GM21723 (cell line): Measurements from ENCODE around the gene GALNTL6.

Source experiments
- ATAC-seq: cut with Tn5 transposase; IDR thresholded peaks from one replicate; pipeline ENCODE4 v1.9.1; 2021; ENCODE audit warnings: mild to moderate bottlenecking, moderate library complexity; ENCODE audit not compliant: unreplicated experiment

GALNTL6 gene

GRCh38 chr4:171812665-171813525, at the start of gene GALNTL6:
Gene GALNTL6, plus strand, starts transcription at chr4:171813404.
- peak; percentile 63 for ATAC-seq

DNA sequence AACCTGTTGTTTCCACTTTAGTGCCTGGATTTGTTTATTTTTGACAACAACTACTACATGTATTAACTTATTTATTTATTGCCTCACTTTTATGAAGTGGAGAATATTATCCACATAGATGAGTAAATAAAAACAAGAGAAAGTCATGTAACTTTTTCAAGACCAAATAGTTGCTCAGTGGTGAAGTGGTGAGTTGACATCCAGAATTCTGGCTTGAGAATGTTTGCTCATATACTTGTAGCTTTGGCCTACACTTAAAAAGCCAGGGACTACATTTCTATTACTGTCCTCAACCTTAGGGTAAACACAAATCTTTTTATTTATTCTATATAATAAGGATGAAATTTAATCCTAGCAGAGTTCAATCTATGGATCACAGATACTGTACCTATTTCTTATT, 47.7 kb upstream of the GALNTL6 start:
- no peak for ATAC-seq

- ATAC-seq, result no peak
Observed at GRCh38 chr4:171774642-171775190, 38.5 kb upstream of the GALNTL6 start.

DNA sequence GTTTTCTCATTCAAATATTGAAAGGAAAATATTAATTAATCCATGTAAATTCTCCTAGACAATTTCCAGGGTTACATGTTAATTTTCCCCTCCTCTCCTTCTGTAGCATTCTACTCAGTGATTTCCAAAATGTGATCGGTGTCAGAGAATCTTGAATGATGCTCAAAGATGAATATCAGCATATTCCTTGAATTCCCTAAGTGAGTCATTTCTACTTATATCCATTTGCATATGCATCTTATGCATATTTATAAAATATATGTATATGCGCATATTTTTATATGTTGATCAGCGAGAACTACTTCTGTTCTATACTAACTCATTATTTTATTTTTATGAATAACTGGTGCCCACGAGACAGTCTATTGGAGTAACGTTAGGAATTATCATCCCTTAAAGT, 33.9 kb upstream of the GALNTL6 start:
- no peak for ATAC-seq

- no peak for ATAC-seq
Observed at GRCh38 chr4:171785388-171785787, 27.8 kb upstream of the GALNTL6 start.

DNA sequence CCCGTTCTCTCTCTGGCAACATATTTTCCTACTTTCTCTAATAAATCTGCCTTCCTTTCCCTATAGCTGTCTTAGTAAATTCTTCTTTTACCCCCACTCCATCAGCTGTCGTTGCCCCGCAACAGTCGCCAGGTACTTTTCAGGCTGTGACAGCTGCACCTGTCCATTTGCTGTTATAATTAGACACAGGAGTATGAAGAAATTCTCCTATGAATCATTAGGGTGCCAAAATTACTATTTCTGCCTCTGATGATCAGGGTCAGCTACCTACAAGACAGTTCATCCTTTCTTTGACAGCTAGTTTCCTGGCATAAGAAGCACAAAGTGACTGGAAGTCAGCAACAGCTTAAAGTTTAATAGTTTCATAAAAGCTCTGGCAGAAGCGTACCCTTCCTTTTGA, 19.5 kb upstream of the GALNTL6 start:
- ATAC-seq, result no peak

DNA sequence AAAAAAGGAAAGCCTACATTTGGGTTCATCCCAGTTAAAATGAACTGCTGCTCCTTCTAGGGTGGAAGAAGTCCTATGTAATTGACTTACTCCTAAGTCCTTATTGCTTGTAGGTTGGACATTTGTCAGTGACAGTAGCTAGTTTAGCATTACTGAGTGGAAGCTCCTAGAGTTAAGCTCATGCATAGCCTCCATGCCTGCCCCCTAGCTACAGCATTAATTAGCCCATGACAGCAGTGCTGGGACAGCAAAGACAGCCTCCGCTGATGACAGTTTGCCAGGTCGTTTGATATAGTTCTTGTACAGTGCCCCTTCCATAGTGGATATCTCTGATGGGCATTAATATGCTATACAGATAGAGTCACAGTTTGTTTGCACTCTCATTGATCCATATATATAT, 18.7 kb upstream of the GALNTL6 start:
- ATAC-seq, result no peak

- ATAC-seq, result no peak
Observed at GRCh38 chr4:171809854-171810253, 3.4 kb upstream of the GALNTL6 start.

GRCh38 chr4:171812333-171812664, 905 bp upstream of the GALNTL6 start:
- ATAC-seq, result peak; percentile 9

DNA sequence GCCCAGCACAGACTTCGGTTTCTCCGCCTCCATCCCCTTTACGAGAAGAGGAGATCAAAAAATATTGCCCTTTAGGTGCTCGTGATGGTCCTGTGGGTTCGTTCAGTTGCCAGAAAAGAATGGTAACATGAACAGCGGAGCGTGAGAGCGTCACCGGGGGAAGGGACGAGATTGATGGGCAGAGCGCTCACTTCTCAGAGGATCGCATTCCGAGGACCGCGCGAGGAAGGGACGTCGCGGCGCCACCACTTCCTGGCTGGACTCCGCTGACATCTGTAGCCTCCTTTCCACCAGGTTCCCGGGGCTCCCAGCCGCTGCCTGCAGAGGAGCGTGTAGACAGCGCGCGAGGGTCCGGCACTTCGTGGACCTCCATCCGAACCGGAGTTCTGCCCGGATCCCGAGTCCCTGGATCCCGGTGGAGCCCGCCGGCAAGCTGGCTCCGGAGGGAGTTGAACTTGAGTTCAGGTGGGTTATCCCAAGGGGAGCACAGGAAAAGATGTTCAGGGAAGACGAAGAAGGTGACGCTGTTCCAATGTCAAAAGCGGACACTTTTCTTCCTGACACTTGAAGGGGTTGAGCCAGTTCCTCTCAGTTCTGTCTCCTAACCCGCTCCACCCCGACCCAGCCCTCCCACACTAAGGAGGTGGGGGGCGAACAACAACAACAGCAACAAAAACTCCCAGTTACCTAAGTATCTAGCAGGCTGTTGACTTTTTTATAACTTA, 484 bp downstream of the GALNTL6 start:
- ATAC-seq, result peak; percentile 33

DNA sequence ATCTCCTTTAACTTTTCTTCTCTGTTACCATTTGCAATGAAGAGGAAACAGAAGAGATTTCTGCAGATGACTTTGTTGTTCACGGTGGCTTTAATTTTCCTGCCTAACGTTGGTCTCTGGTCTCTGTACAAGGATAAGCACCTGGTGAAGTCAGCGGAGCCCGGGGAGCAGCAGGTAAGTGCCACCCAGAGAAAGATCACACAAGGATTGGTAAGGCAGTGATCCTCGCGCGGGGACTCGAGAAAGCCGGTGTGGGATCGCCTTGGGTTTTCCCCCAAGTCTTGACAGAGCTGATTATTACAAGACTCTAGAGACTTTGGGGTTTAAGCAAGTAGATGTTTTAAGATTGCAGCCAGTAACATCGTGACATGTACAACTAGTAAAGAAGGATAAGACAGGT, 1.3 kb downstream of the GALNTL6 start:
- no peak for ATAC-seq

- no peak for ATAC-seq
Observed at GRCh38 chr4:171817026-171817425, 3.8 kb downstream of the GALNTL6 start.

- ATAC-seq, result no peak
Observed at GRCh38 chr4:171834640-171835039, 21.4 kb downstream of the GALNTL6 start.

GRCh38 chr4:171843456-171843855, 30.3 kb downstream of the GALNTL6 start:
- ATAC-seq, result no peak

DNA sequence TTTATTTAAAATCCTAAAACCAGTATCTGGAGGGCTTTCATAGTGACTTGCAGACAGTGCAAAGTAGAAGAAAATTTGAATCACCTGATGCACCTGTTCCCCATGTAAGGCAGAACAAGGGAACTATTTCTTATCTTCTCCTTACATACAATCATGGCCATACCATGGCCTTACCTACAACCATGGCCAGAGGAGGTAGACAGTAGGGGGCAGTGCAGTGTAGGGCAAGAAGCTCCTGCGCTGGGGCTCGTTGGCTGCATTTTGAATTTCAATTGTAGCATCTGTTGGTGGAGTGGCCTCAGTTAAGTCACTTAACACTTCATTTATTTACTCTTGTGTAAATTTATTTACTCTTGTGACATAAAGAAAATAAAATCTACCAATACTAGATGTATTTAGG, 33.0 kb downstream of the GALNTL6 start:
- peak; percentile 74 for ATAC-seq

DNA sequence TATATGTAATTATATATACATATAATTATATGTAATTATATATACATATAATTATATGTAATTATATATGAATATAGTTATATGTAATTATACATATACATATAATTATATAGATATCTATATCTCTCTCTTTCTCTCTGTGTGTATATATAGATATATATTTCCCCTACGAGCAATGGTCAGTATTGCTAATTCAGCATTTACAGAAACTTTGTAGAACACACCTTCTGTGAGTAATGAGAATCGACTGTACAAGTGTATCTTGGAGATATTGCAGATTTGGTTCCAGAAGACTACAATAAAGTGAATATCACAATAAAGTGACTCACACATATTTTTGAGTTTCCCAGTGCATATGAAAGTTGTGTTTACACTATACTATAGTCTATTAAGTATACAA, 33.7 kb downstream of the GALNTL6 start:
- ATAC-seq, result no peak

DNA sequence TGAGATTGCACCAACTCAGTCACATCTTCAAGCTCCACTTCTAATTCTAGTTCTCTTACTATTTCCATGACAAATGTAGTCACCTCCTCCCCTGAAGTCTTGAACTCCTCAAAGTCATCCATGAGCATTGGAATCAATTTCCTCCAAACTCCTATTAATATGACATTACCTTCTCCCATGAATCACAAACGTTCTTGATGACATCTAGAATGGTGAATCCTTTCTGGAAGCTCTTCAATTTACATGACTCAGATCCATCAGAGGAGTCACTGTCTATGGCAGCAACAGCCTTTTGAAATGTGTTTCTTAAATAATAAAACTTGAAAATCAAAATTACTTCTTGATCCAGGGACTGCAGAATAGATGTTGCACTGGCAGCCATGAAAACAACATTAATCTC, 34.5 kb downstream of the GALNTL6 start:
- ATAC-seq, result no peak

GRCh38 chr4:171849686-171850222, 36.5 kb downstream of the GALNTL6 start:
- ATAC-seq, result no peak

DNA sequence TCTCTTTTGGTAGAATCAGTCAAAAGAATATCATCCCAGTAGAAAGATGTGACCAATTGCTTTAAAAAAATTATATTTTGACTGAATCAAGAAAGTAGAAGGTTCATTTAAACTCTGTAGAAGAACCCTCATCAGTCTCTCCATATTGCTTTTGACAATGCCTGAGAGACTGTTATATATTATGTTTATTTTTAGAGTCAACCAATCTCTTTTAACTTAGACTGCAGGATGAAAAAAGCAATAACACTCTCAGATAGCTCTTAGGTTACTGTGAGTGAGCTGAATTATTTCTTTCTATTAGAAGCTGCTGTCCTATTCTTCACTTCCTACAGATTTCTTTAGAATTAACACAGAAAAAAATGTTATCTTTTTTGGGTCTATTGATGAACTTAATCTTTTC, 38.1 kb downstream of the GALNTL6 start:
- no peak for ATAC-seq

GRCh38 chr4:171857302-171858012, 44.3 kb downstream of the GALNTL6 start:
- ATAC-seq, result no peak

DNA sequence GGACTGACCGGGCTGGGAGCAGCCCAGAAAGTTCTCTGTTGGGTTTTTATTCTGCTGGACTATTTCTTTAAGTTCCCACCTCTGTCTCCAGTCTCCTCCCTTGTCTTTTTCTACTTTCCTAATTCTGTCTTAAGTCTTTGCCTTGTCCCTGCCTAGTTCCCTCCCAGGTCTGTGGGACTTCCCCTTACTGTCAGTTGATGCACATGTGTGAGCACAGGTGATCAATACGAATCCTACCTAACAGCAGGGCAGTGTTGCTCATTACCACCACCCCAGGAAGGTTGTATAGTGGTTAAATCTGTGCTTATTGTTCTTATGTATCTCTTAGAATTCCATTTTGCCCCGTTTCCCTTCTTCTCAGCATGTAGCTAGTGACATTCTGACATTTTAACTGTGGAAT, 62.1 kb downstream of the GALNTL6 start:
- ATAC-seq, result no peak
